Measurements from ENCODE around the gene TNNI3K.
A peak's percentile ranks its signal among the peaks of the same experiment; 100 is the strongest.

Gene TNNI3K

GRCh38 chr1:74199504-74199903 is 35.7 kb upstream of the TNNI3K start:
- intact Hi-C loops (cut with DNase I; ENCODE audit: low total_unique reads), result loop anchor here (10.0 kb wide), 1 partner anchor 535 kb away; the partner anchor contains the start of genes CRYZ and TYW3
- no peaks in the 10 kb centered on the region for H3K27me3 ChIP-seq
- H3K27ac ChIP-seq, result no peak overlapping the region
- H3K36me3 ChIP-seq, result peaks cover 3 to 25% (median 13%) of the 10 kb centered on the region in 3 donors
- H3K9me3 ChIP-seq, result no peaks in the 10 kb centered on the region
- TF ChIP-seq, protein P1, sequence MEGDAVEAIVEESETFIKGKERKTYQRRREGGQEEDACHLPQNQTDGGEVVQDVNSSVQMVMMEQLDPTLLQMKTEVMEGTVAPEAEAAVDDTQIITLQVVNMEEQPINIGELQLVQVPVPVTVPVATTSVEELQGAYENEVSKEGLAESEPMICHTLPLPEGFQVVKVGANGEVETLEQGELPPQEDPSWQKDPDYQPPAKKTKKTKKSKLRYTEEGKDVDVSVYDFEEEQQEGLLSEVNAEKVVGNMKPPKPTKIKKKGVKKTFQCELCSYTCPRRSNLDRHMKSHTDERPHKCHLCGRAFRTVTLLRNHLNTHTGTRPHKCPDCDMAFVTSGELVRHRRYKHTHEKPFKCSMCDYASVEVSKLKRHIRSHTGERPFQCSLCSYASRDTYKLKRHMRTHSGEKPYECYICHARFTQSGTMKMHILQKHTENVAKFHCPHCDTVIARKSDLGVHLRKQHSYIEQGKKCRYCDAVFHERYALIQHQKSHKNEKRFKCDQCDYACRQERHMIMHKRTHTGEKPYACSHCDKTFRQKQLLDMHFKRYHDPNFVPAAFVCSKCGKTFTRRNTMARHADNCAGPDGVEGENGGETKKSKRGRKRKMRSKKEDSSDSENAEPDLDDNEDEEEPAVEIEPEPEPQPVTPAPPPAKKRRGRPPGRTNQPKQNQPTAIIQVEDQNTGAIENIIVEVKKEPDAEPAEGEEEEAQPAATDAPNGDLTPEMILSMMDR (IDR thresholded peaks at IDR 0.05), result no peak
- peaks cover 0 to 9% (median 0%) of the 10 kb centered on the region in 4 donors for H3K4me1 ChIP-seq
- peak overlapping the region in 1 of 2 donors; percentile 70 for H3K4me3 ChIP-seq
- no peak for DNase-seq

- TF ChIP-seq, protein P1 (IDR thresholded peaks at IDR 0.05), result no peak
- Histone ChIP-seq H3K4me1 (no peaks in the 10 kb centered on the region), H3K4me3 (no peak overlapping the region), H3K36me3 (peaks cover 13 to 40% (median 32%) of the 10 kb centered on the region in 3 donors), H3K9me3 (no peaks in the 10 kb centered on the region), H3K27me3 (no peaks in the 10 kb centered on the region), H3K27ac (no peak overlapping the region)
- no peak for DNase-seq
- intact Hi-C loops (cut with DNase I; ENCODE audit: low total_unique reads), result no loop called here
Observed at GRCh38 chr1:74205266-74205665, 29.9 kb upstream of the TNNI3K start.

GRCh38 chr1:74215229-74215628 is 20.0 kb upstream of the TNNI3K start:
- intact Hi-C loops (cut with DNase I; ENCODE audit: low total_unique reads), result no loop called here
- no peaks in the 10 kb centered on the region for H3K27me3 ChIP-seq
- no peak overlapping the region for H3K27ac ChIP-seq
- H3K4me3 ChIP-seq, result no peak overlapping the region
- no peaks in the 10 kb centered on the region for H3K4me1 ChIP-seq
- H3K9me3 ChIP-seq, result no peaks in the 10 kb centered on the region
- DNase-seq, result no peak
- TF ChIP-seq, protein P1 (IDR thresholded peaks at IDR 0.05), result no peak
- no peaks in the 10 kb centered on the region for H3K36me3 ChIP-seq

GRCh38 chr1:74222701-74223100 is 12.5 kb upstream of the TNNI3K start:
- intact Hi-C loops (cut with DNase I; ENCODE audit: low total_unique reads), result no loop called here
- peaks cover 0 to 14% (median 5%) of the 10 kb centered on the region in 3 donors for H3K9me3 ChIP-seq
- TF ChIP-seq, protein P1 (IDR thresholded peaks at IDR 0.05), result no peak

GRCh38 chr1:74223453-74223852 is 11.7 kb upstream of the TNNI3K start:
- H3K27me3 ChIP-seq, result no peaks in the 10 kb centered on the region
- peak in 1 of 2 donors; percentile 53 for DNase-seq
- no peak overlapping the region for H3K4me3 ChIP-seq
- intact Hi-C loops (cut with DNase I; ENCODE audit: low total_unique reads), result no loop called here
- peaks cover 5 to 21% (median 7%) of the 10 kb centered on the region in 3 donors for H3K9me3 ChIP-seq
- H3K27ac ChIP-seq, result no peak overlapping the region
- TF ChIP-seq, protein P1 (IDR thresholded peaks at IDR 0.05), result no peak
- H3K4me1 ChIP-seq, result no peaks in the 10 kb centered on the region
- peaks cover 0 to 26% (median 12%) of the 10 kb centered on the region in 3 donors for H3K36me3 ChIP-seq

More at GRCh38 chr1:74222701-74223100, 12.5 kb upstream of the TNNI3K start:
- Histone ChIP-seq H3K4me1 (no peaks in the 10 kb centered on the region), H3K27me3 (no peaks in the 10 kb centered on the region), H3K36me3 (peaks cover 0 to 26% (median 12%) of the 10 kb centered on the region in 3 donors), H3K4me3 (no peak overlapping the region), H3K27ac (no peak overlapping the region)
- DNase-seq, result no peak

- Histone ChIP-seq H3K27ac (no peak overlapping the region), H3K4me1 (no peaks in the 10 kb centered on the region), H3K27me3 (no peaks in the 10 kb centered on the region), H3K36me3 (peaks cover 0 to 18% (median 11%) of the 10 kb centered on the region in 3 donors), H3K4me3 (no peak overlapping the region), H3K9me3 (peaks cover 0 to 2% (median 0%) of the 10 kb centered on the region in 3 donors)
- intact Hi-C loops (cut with DNase I; ENCODE audit: low total_unique reads), result no loop called here
- TF ChIP-seq, protein P1 (IDR thresholded peaks at IDR 0.05), result no peak
- DNase-seq, result no peak
Observed at GRCh38 chr1:74236440-74236839, 1.3 kb downstream of the TNNI3K start.

Data from tibial artery (tissue), 4 donors.